ENCODE data around the gene OR10H2. TPM values are rescaled to one million over a fixed set of nuclear protein-coding genes. Genes with fewer than 3 reads are reported as not detected.

The OR10H2 gene
- total and polyA plus RNA-seq, 7 experiments from 2014 or later = not detected

- Histone ChIP-seq H3K36me3 (ENCODE audit: control insufficient read depth in 2 of 3, insufficient read depth in 3 of 3, low read length in 3 of 3) (no peaks in the 10 kb centered on the region), H3K27ac (ENCODE audit: low read depth, low read length) (no peak overlapping the region), H3K9me3 (ENCODE audit: control insufficient read depth in 2 of 3, low read length in 3 of 3) (no peaks in the 10 kb centered on the region), H3K27me3 (ENCODE audit: control insufficient read depth in 2 of 2, insufficient read depth in 2 of 2, low read length in 2 of 2) (peaks cover 0 to 8% of the 10 kb centered on the region in 2 donors), H3K4me1 (ENCODE audit: control insufficient read depth in 2 of 2, insufficient read depth in 2 of 2, low read length in 2 of 2) (no peaks in the 10 kb centered on the region), H3K4me3 (ENCODE audit: low read length) (no peak overlapping the region)
- no peak overlapping the region for H3K4me3 Mint-ChIP-seq
- CTCF ChIA-PET = no interaction called here
- intact Hi-C loops (cut with micrococcal nuclease) = no loop called here
- DNase-seq (no peak), ATAC-seq (peak; percentile 41)
- peaks cover 25 to 77% (median 67%) of the 10 kb centered on the region in 5 donors for H3K27me3 Mint-ChIP-seq
- H3K9me3 Mint-ChIP-seq = peaks cover 0 to 9% (median 0%) of the 10 kb centered on the region in 11 donors
- POLR2A ChIA-PET = no interaction called here
- H3K36me3 Mint-ChIP-seq = peaks cover 0 to 5% (median 0%) of the 10 kb centered on the region in 5 donors
- H3K27ac Mint-ChIP-seq = no peak overlapping the region
- peaks cover 0 to 7% (median 0%) of the 10 kb centered on the region in 7 donors for H3K4me1 Mint-ChIP-seq
Observed at GRCh38 chr19:15721268-15721667, 6.6 kb upstream of the OR10H2 start.

GRCh38 chr19:15722956-15723355 lies 4.9 kb upstream of the OR10H2 start:
- intact Hi-C loops (cut with micrococcal nuclease) = no loop called here
- peaks cover 27 to 74% (median 68%) of the 10 kb centered on the region in 5 donors for H3K27me3 Mint-ChIP-seq
- no peak for ATAC-seq
- no peak overlapping the region for H3K27ac ChIP-seq (ENCODE audit: low read depth, low read length)
- H3K4me1 ChIP-seq (ENCODE audit: control insufficient read depth in 2 of 2, insufficient read depth in 2 of 2, low read length in 2 of 2) = no peaks in the 10 kb centered on the region
- peaks cover 0 to 5% (median 0%) of the 10 kb centered on the region in 5 donors for H3K36me3 Mint-ChIP-seq
- peaks cover 0 to 6% of the 10 kb centered on the region in 2 donors for H3K27me3 ChIP-seq (ENCODE audit: control insufficient read depth in 2 of 2, insufficient read depth in 2 of 2, low read length in 2 of 2)
- H3K36me3 ChIP-seq (ENCODE audit: control insufficient read depth in 2 of 3, insufficient read depth in 3 of 3, low read length in 3 of 3) = no peaks in the 10 kb centered on the region
- peaks cover 0 to 9% (median 5%) of the 10 kb centered on the region in 7 donors for H3K4me1 Mint-ChIP-seq
- no peak overlapping the region for H3K27ac Mint-ChIP-seq
- DNase-seq = no peak
- peaks cover 0 to 9% (median 0%) of the 10 kb centered on the region in 11 donors for H3K9me3 Mint-ChIP-seq
- no peaks in the 10 kb centered on the region for H3K9me3 ChIP-seq (ENCODE audit: control insufficient read depth in 2 of 3, low read length in 3 of 3)
- no peak overlapping the region for H3K4me3 ChIP-seq (ENCODE audit: low read length)
- POLR2A ChIA-PET = no interaction called here
- CTCF ChIA-PET = no interaction called here
- no peak overlapping the region for H3K4me3 Mint-ChIP-seq

DNA sequence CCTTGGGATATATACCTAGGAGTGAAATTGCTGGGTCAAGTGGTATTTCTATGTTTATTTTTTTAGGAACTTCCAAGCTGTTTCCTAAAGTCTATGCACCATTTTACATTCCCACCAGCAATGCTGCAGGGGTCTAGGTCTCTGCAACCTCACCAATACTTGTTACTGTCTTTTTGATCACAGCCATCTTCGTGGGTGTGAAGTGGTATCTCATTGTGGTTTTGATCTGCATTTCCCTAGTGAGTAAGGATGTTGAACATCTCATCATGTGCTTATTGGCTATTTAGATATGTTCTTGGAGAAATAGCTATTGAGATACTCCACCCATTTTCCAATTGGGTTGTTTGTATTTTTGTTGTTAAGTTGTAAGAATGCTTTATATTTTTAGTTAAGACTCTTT lies 2.7 kb downstream of the OR10H2 start:
- Histone ChIP-seq H3K4me1 (ENCODE audit: control insufficient read depth in 2 of 2, insufficient read depth in 2 of 2, low read length in 2 of 2) (no peaks in the 10 kb centered on the region), H3K4me3 (ENCODE audit: low read length) (no peak overlapping the region), H3K36me3 (ENCODE audit: control insufficient read depth in 2 of 3, insufficient read depth in 3 of 3, low read length in 3 of 3) (no peaks in the 10 kb centered on the region), H3K9me3 (ENCODE audit: control insufficient read depth in 2 of 3, low read length in 3 of 3) (peaks cover 0 to 4% (median 0%) of the 10 kb centered on the region in 3 experiments), H3K27ac (ENCODE audit: low read depth, low read length) (no peak overlapping the region), H3K27me3 (ENCODE audit: control insufficient read depth in 2 of 2, insufficient read depth in 2 of 2, low read length in 2 of 2) (no peaks in the 10 kb centered on the region)
- ATAC-seq (no peak), DNase-seq (no peak)
- intact Hi-C loops (cut with micrococcal nuclease) = no loop called here
- ChIA-PET CTCF (no interaction called here), POLR2A (no interaction called here)
- no peak overlapping the region for H3K4me3 Mint-ChIP-seq
- peaks cover 6 to 51% (median 40%) of the 10 kb centered on the region in 5 donors for H3K27me3 Mint-ChIP-seq
- no peak overlapping the region for H3K27ac Mint-ChIP-seq
- H3K4me1 Mint-ChIP-seq = peaks cover 0 to 5% (median 0%) of the 10 kb centered on the region in 7 donors
- H3K9me3 Mint-ChIP-seq = peaks cover 0 to 7% (median 4%) of the 10 kb centered on the region in 11 donors
- no peaks in the 10 kb centered on the region for H3K36me3 Mint-ChIP-seq

- Mint-ChIP-seq H3K36me3 (no peaks in the 10 kb centered on the region), H3K4me3 (no peak overlapping the region), H3K4me1 (peaks cover 0 to 4% (median 0%) of the 10 kb centered on the region in 7 donors), H3K27ac (no peak overlapping the region), H3K27me3 (peaks cover 2 to 33% (median 21%) of the 10 kb centered on the region in 5 donors), H3K9me3 (peaks cover 0 to 7% (median 4%) of the 10 kb centered on the region in 11 donors)
- ChIA-PET POLR2A (no interaction called here), CTCF (no interaction called here)
- Histone ChIP-seq H3K4me3 (ENCODE audit: low read length) (no peak overlapping the region), H3K4me1 (ENCODE audit: control insufficient read depth in 2 of 2, insufficient read depth in 2 of 2, low read length in 2 of 2) (no peaks in the 10 kb centered on the region), H3K36me3 (ENCODE audit: control insufficient read depth in 2 of 3, insufficient read depth in 3 of 3, low read length in 3 of 3) (no peaks in the 10 kb centered on the region), H3K27ac (ENCODE audit: low read depth, low read length) (no peak overlapping the region), H3K9me3 (ENCODE audit: control insufficient read depth in 2 of 3, low read length in 3 of 3) (peaks cover 0 to 4% (median 0%) of the 10 kb centered on the region in 3 experiments), H3K27me3 (ENCODE audit: control insufficient read depth in 2 of 2, insufficient read depth in 2 of 2, low read length in 2 of 2) (no peaks in the 10 kb centered on the region)
- DNase-seq = no peak
- intact Hi-C loops (cut with micrococcal nuclease) = no loop called here
- ATAC-seq = no peak
Observed at GRCh38 chr19:15732388-15732787, 4.6 kb downstream of the OR10H2 start.

GRCh38 chr19:15733895-15734294 lies 6.1 kb downstream of the OR10H2 start:
- Mint-ChIP-seq H3K36me3 (no peaks in the 10 kb centered on the region), H3K4me3 (no peak overlapping the region), H3K4me1 (peaks cover 0 to 4% (median 0%) of the 10 kb centered on the region in 7 donors), H3K27me3 (peaks cover 2 to 19% (median 10%) of the 10 kb centered on the region in 5 donors), H3K27ac (no peak overlapping the region), H3K9me3 (peaks cover 0 to 7% (median 4%) of the 10 kb centered on the region in 11 donors)
- H3K27me3 ChIP-seq (ENCODE audit: control insufficient read depth in 2 of 2, insufficient read depth in 2 of 2, low read length in 2 of 2) = no peaks in the 10 kb centered on the region
- peaks cover 0 to 4% (median 0%) of the 10 kb centered on the region in 3 experiments for H3K9me3 ChIP-seq (ENCODE audit: control insufficient read depth in 2 of 3, low read length in 3 of 3)
- no peaks in the 10 kb centered on the region for H3K4me1 ChIP-seq (ENCODE audit: control insufficient read depth in 2 of 2, insufficient read depth in 2 of 2, low read length in 2 of 2)
- intact Hi-C loops (cut with micrococcal nuclease) = no loop called here
- no peak overlapping the region for H3K4me3 ChIP-seq (ENCODE audit: low read length)
- no peaks in the 10 kb centered on the region for H3K36me3 ChIP-seq (ENCODE audit: control insufficient read depth in 2 of 3, insufficient read depth in 3 of 3, low read length in 3 of 3)
- ChIA-PET CTCF (no interaction called here), POLR2A (no interaction called here)
- H3K27ac ChIP-seq (ENCODE audit: low read depth, low read length) = no peak overlapping the region
- no peak for DNase-seq
- ATAC-seq = no peak

GRCh38 chr19:15737722-15738121 lies 9.9 kb downstream of the OR10H2 start, which contains the start of gene OR10H3:
TSS of gene OR10H3 (plus strand) at chr19:15737985. CDS start at chr19:15741393, 3,408 bp downstream.
- Histone ChIP-seq H3K27ac (ENCODE audit: low read depth, low read length) (no peak within 1 kb of the TSS), H3K4me3 (ENCODE audit: low read length) (no peak within 1 kb of the TSS), H3K36me3 (ENCODE audit: control insufficient read depth in 2 of 3, insufficient read depth in 3 of 3, low read length in 3 of 3) (no peaks in the 10 kb centered on the region), H3K4me1 (ENCODE audit: control insufficient read depth in 2 of 2, insufficient read depth in 2 of 2, low read length in 2 of 2) (no peaks in the 10 kb centered on the region), H3K9me3 (ENCODE audit: control insufficient read depth in 2 of 3, low read length in 3 of 3) (no peaks in the 10 kb centered on the region), H3K27me3 (ENCODE audit: control insufficient read depth in 2 of 2, insufficient read depth in 2 of 2, low read length in 2 of 2) (peaks cover 0 to 6% of the 10 kb centered on the region in 2 donors)
- DNase-seq (no peak), ATAC-seq (no peak)
- Mint-ChIP-seq H3K27me3 (peaks cover 0 to 15% (median 12%) of the 10 kb centered on the region in 5 donors), H3K4me3 (no peak within 1 kb of the TSS), H3K27ac (no peak within 1 kb of the TSS), H3K36me3 (peaks cover 6 to 14% (median 8%) of the 10 kb centered on the region in 5 donors), H3K9me3 (peaks cover 5 to 25% (median 13%) of the 10 kb centered on the region in 11 donors), H3K4me1 (no peaks in the 10 kb centered on the region)
- intact Hi-C loops (cut with micrococcal nuclease) = no loop called here
- ChIA-PET CTCF (interaction anchor here (0.7 kb wide), 1 partner anchor 152 kb away, joined by 3 read pairs; no protein-coding TSS in a partner anchor), POLR2A (no interaction called here)

GRCh38 chr19:15740785-15741184 lies 13.0 kb downstream of the OR10H2 start:
- POLR2A ChIA-PET = no interaction called here

More at GRCh38 chr19:15740785-15741184, 13.0 kb downstream of the OR10H2 start:
- Histone ChIP-seq H3K9me3 (ENCODE audit: control insufficient read depth in 2 of 3, low read length in 3 of 3) (no peaks in the 10 kb centered on the region), H3K4me3 (ENCODE audit: low read length) (no peak overlapping the region), H3K27me3 (ENCODE audit: control insufficient read depth in 2 of 2, insufficient read depth in 2 of 2, low read length in 2 of 2) (peaks cover 0 to 12% of the 10 kb centered on the region in 2 donors), H3K4me1 (ENCODE audit: control insufficient read depth in 2 of 2, insufficient read depth in 2 of 2, low read length in 2 of 2) (no peaks in the 10 kb centered on the region), H3K27ac (ENCODE audit: low read depth, low read length) (no peak overlapping the region), H3K36me3 (ENCODE audit: control insufficient read depth in 2 of 3, insufficient read depth in 3 of 3, low read length in 3 of 3) (no peaks in the 10 kb centered on the region)
- no peak overlapping the region for H3K27ac Mint-ChIP-seq
- ATAC-seq = no peak
- H3K36me3 Mint-ChIP-seq = peaks cover 6 to 14% (median 8%) of the 10 kb centered on the region in 5 donors
- peaks cover 0 to 3% (median 0%) of the 10 kb centered on the region in 7 donors for H3K4me1 Mint-ChIP-seq
- no peak for DNase-seq
- H3K4me3 Mint-ChIP-seq = no peak overlapping the region
- intact Hi-C loops (cut with micrococcal nuclease) = no loop called here
- peaks cover 7 to 34% (median 32%) of the 10 kb centered on the region in 5 donors for H3K27me3 Mint-ChIP-seq
- peaks cover 5 to 25% (median 13%) of the 10 kb centered on the region in 11 donors for H3K9me3 Mint-ChIP-seq
- CTCF ChIA-PET = no interaction called here
